Effector CD8-positive, alpha-beta T cell (primary cell): Measurements from ENCODE around the gene SLC45A1.
A peak's percentile ranks its signal among the peaks of the same experiment; 100 is the strongest.

Experiments
- DNase-seq: peaks from one replicate; lab custom pipeline; 2025; lab: John Stamatoyannopoulos, UW

SLC45A1 gene

DNA sequence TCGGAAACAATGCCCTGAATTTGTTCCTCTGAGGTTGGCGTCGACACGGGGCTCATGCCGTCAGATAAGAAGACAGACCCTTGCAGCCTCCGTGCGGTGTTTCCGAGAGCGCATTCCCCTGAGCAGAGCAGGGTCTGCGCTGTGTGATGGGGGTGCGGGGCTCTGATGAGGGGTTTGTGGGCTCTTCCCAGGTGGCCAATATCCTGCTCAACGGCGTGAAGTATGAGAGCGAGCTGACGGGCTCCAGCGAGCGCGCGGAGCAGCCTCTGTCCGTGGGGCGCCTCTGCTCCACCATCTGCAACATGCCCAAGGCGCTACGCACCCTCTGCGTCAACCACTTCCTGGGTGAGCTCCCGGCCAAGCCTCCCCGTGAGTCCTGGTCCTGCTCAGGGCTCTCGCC lies 17.3 kb downstream of the SLC45A1 start:
- DNase-seq: no peak

GRCh38 chr1:8337776-8338525 lies 20.0 kb downstream of the SLC45A1 start:
- DNase-seq: no peak

DNA sequence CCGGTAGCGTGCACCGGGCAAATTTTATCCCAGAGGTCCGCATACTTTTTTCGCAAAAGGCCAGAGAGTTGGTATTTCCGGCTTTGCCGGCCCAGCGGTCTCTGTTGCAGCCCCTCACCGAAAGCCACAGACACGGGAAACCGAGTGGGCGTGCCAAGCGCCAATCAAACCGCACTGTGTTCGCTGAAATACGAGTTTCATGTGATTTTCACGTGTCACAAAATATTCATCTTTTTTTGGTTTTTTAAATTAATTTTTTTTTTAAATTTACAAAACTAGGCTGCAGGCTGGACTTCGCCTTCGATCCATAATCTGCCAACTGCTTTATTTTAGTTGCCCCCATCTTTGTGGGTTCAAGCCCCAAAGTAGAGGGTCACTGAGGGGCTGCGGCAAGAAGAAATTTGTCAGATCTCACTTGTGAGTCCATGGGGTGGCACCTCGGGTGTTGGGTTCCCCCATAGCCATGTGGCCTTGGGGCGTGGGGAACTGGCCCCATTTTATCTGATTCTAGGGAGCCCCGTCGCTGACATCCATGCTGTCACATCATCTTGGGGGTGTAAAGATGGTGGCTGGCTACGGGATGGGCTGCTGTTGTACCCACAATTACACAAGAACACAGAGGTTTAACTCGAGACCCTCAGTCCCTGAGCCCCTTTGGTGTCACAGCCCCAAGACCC lies 20.8 kb downstream of the SLC45A1 start:
- no peak for DNase-seq

DNA sequence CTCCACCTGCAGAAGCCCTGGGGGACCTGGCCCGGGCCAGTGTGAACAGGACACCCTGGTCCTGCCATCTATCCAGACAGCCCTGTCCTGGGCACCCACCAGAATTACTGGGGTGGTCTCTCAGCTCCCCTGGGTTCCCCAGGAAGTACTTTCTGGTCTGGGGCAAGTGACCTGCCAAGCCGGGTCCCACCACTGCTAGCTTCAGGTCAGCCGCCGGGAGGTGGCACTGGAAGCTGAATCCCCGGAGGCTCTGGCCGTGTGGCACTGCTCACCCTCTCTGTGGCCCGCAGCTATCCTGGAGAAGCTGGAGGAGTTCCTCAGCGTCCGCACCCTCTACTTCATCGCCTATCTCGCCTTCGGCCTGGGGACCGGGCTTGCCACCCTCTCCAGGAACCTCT lies 21.3 kb downstream of the SLC45A1 start:
- DNase-seq: no peak

- DNase-seq: no peak
Observed at GRCh38 chr1:8340448-8340847, 22.5 kb downstream of the SLC45A1 start.

GRCh38 chr1:8342325-8342724 lies 24.4 kb downstream of the SLC45A1 start:
- no peak for DNase-seq

DNA sequence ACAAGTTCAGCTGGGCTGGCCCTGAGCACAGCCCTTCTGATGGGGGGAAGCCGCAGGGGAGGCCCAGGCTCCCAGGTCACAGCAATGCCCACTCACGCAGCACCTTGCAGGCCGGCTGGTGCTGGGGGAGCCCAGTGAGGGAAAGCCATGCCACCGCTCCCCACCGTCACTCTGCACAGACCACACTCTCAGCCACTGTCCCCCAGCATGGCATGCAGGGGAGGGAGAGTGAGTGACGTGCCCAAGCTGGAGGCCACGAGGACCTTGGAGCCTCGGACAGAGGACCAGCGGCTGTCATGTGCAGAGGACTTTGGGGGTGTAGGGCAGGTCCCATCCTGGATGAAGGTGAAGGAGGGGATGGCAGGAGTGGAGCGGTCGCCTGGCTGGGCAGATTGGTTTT lies 25.1 kb downstream of the SLC45A1 start:
- DNase-seq: no peak

GRCh38 chr1:8343464-8344001 lies 25.6 kb downstream of the SLC45A1 start:
- DNase-seq: no peak

GRCh38 chr1:8344893-8345507 lies 27.1 kb downstream of the SLC45A1 start:
- no peak for DNase-seq

DNA sequence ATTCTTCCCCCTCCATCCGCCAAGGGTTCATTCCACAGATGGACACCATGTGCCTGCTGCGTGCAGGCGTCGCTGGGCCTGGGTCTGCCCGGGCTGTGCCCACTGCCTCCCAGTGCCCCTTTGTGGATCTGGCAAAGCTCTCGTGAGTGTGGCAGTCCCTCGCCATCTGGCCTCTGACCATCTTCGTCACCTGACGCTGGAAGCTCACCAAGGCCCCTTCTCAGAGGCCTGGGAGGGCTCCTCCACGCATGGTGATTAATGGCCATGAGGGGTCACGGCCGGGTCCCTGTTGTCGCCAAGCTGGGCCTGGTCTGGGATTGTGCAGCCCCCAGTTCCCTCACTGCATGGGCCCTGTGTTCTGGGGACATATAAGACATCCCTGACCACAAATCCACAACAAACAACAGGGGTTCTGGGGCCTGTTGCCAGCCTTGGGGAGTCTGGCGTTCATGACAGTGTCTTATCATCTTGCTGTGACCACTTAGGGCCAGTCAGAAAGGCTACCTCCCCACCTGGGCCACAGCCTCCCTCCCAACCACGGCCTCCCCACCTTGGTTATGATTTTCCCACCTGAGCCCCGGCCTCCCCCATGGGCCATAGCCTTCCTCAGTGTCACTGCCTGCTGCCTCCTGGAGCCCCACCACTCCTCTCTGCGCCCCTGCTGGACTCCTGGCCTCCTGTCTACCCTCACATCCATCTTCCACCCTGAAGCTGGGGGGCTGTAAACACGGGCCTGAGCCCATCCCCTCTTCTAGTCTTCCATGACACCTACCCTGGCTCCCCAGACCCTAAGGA lies 27.9 kb downstream of the SLC45A1 start:
- no peak for DNase-seq

- no peak for DNase-seq
Observed at GRCh38 chr1:8347635-8348034, 29.7 kb downstream of the SLC45A1 start.

DNA sequence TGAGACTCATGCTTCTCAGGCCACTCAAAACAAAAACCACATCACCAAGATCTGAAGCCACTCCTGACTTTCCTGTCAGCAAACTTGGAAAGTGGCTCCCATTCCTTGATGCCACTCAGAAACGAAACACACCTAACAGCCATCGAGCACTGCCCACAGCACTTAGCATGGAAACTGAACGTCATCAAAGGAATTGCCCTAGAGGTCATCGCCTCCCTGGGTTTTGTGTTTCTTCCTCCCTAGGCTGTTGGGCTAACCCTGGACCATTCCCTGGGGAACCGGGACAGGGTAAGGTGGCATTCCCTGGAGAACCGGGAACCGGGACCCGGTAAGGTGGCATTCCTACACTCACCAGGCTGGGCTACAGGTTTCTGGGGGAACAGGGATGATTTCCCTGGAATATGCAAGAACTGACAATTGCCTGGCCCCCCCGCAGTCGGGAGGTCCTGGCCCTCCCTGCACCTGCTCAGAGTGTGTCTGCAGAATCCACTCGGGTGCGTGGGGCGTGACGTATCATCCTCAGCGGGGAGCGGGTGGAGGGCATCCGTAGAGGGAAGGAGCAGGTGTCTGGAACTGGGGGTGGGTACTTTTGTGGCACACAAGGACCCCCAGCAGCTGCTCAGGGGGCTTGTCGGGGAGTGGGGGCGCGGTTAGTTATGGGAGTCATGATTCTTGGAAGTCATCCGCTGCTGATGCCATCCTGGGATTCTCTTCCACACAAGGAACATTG lies 30.3 kb downstream of the SLC45A1 start:
- no peak for DNase-seq

- peak; percentile 60 for DNase-seq
Observed at GRCh38 chr1:8348777-8349472, 31.0 kb downstream of the SLC45A1 start.

DNA sequence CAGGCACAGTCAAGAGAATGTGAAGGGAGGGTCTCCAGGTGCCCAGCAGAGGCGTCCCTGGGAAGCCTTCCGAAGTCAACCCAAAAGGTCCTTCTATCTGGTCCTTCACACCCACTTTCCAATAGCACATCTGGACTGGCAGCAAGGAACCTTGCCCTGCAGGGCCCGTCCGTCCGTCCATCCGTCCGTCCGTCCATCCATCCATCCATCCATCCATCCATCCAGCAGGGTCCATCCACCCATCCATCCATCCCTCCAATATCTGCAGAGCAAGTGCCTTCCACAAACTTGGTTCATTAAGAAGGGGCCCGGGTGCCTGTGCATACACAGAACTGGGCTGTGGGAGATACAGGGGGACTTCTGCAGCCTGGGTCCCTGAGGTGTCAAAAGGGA lies 31.6 kb downstream of the SLC45A1 start:
- no peak for DNase-seq

DNA sequence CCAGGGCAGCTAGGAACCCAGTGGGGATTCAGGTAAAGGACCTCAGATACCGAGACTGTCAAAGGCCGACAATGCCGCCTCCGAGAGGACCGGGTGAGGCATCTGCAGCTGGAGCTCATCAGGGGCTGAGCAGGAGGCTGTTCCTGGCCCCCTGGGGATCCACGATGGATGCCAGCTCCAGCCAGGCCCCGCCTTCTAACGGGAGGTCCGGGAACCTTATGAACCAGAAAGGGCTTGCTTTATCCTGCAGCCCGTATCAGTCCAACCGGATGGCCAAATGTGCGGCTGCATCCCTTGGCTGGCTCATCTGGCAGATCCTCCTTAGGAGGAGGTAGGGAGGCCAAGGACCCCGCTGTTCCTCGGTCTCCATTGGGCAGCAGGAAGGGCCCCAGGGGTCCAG lies 32.0 kb downstream of the SLC45A1 start:
- DNase-seq: no peak

GRCh38 chr1:8350914-8351684 lies 33.2 kb downstream of the SLC45A1 start:
- DNase-seq: no peak

- no peak for DNase-seq
Observed at GRCh38 chr1:8351693-8352470, 34.0 kb downstream of the SLC45A1 start.

GRCh38 chr1:8352471-8352845 lies 34.5 kb downstream of the SLC45A1 start:
- DNase-seq: no peak
